Epithelial cell of proximal tubule (primary cell): ENCODE measurements around the gene SORCS1. TPM values are rescaled to one million over a fixed set of nuclear protein-coding genes. Genes with fewer than 3 reads are reported as not detected.
"Not testable (repeated sequence)": the region's sequence is repeated elsewhere in the genome, so short reads cannot be mapped to it uniquely, and the experiment has no call there.

Experiments used
- DNase-seq: peaks from one replicate; pipeline ENCODE4 v3.0.0-alpha.2; 2011; ENCODE audit warnings: low read depth
- H3K4me3 ChIP-seq: 2 replicates; pipeline ENCODE4 v1.5.1; 2011; ENCODE audit warnings: low read depth, mild to moderate bottlenecking, low read length
- total RNA-seq: library from RNA; depleted of rRNA; stranded (reverse); fragments of >200 nt; gene quantifications from 2 replicates; pipeline ENCODE4 v1.2.3, GENCODE V29; 2015
- TF ChIP-seq, protein P1 (sequence below): conservative IDR thresholded peaks from 2 replicates; pipeline ENCODE4 v1.5.1; 2012; ENCODE audit warnings: low read depth, mild to moderate bottlenecking, low read length

The SORCS1 gene
- total RNA-seq, 1 donor from 2014 or later, result 0.06 TPM

DNA sequence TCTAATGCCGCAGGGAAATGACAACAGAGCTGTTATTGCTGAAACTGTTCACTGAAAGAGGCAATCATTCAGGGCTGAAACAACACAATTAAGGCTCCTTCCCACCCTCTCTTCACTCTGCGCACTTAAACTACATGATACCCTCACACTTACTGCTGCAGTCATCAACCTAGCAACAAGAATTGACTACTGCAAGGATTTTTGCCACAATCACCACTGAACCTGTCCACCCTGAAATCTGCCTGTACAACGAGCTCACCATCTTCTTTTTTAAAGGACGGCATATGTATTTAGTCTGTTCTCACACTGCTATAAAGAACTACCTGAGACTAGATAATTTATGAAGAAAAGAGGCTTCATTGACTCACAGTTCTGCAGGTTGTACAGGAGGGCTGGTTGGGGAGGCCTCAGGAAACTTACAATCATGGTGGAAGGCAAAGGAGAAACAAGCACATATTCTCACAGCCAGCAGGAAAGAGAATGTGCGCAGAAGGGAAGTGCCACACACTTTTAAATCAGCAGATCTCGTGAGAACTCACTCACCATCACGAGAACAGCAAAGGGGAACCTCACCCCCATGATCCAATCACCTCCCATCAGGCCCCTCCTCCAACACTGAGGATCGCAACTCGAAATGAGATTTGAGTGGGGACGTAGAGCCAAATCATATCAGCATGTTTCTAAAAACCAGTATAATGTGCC lies 131.7 kb downstream of the SORCS1 start:
- DNase-seq, result no peak
- H3K4me3 ChIP-seq, result no peak overlapping the region
- TF ChIP-seq, protein P1, sequence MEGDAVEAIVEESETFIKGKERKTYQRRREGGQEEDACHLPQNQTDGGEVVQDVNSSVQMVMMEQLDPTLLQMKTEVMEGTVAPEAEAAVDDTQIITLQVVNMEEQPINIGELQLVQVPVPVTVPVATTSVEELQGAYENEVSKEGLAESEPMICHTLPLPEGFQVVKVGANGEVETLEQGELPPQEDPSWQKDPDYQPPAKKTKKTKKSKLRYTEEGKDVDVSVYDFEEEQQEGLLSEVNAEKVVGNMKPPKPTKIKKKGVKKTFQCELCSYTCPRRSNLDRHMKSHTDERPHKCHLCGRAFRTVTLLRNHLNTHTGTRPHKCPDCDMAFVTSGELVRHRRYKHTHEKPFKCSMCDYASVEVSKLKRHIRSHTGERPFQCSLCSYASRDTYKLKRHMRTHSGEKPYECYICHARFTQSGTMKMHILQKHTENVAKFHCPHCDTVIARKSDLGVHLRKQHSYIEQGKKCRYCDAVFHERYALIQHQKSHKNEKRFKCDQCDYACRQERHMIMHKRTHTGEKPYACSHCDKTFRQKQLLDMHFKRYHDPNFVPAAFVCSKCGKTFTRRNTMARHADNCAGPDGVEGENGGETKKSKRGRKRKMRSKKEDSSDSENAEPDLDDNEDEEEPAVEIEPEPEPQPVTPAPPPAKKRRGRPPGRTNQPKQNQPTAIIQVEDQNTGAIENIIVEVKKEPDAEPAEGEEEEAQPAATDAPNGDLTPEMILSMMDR, result no peak

- no peak overlapping the region for H3K4me3 ChIP-seq
- DNase-seq, result no peak
- TF ChIP-seq, protein P1, result no peak
Measured at GRCh38 chr10:107031931-107032699, 132.4 kb downstream of the SORCS1 start.

- TF ChIP-seq, protein P1, result no peak
- H3K4me3 ChIP-seq, result no peak overlapping the region
- DNase-seq, result no peak
Measured at GRCh38 chr10:107028236-107028635, 136.3 kb downstream of the SORCS1 start.

- no peak overlapping the region for H3K4me3 ChIP-seq
- DNase-seq, result no peak
- TF ChIP-seq, protein P1, result no peak
Measured at GRCh38 chr10:107025676-107026075, 138.8 kb downstream of the SORCS1 start.

GRCh38 chr10:107024033-107024432 lies 140.5 kb downstream of the SORCS1 start:
- H3K4me3 ChIP-seq, DNase-seq: not testable (repeated sequence)

GRCh38 chr10:107022600-107023354 lies 141.7 kb downstream of the SORCS1 start:
- no peak for DNase-seq
- TF ChIP-seq, protein P1, result no peak
- no peak overlapping the region for H3K4me3 ChIP-seq

GRCh38 chr10:107019154-107019553 lies 145.4 kb downstream of the SORCS1 start:
- no peak for DNase-seq
- H3K4me3 ChIP-seq, result no peak overlapping the region
- TF ChIP-seq, protein P1, result no peak
